Measurements from ENCODE around the gene ADCK1. TPM values are rescaled to one million over a fixed set of nuclear protein-coding genes. Genes with fewer than 3 reads are reported as not detected.
"Not testable (repeated sequence)": the region's sequence is repeated elsewhere in the genome, so short reads cannot be mapped to it uniquely, and the experiment has no call there.

Gene ADCK1
- polyA plus RNA-seq, 3 donors = 4.2 to 5.6 (median 4.5) TPM

DNA sequence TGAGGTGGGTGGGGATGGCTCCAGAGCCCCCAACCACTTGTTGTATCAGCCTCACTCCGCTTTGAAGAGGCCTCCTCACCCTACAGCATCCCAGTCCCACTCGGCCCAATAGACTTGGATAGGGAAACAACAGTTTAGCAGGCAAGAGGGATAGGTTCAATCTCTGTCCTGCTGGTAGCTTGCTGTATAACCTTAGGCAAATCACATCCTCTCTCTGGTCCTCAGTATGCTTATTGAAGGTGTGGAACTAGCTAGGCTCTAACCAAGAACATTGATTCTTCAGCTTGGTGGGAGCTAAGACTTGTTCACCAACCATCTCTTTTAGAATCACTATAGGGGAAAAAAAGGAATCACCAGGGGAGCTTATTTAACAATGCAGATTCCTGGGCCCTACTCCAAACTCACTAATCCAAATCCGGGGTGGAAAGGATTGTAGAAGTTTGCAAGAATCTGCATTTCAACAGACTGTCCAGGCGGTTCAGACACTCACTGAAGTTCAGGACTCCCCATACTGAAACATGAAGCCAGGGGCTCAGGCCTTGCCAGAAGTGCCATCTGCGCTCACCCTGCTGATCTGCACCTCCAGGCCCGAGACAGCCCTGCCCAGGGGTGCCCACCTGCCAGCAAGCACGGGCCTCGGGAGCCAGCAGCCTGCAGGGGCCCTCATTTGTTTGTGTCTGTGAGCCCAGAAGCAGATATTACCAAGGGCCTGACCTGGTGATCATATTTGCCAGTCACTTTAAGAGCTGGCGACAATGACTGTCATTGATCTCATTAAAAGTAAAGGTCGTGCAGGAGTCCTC is 113.0 kb downstream of the ADCK1 start:
- 74 to 81% (median 79%) methylated on average over 10 of the region's 10 CpGs for WGBS, 3 donors

DNA sequence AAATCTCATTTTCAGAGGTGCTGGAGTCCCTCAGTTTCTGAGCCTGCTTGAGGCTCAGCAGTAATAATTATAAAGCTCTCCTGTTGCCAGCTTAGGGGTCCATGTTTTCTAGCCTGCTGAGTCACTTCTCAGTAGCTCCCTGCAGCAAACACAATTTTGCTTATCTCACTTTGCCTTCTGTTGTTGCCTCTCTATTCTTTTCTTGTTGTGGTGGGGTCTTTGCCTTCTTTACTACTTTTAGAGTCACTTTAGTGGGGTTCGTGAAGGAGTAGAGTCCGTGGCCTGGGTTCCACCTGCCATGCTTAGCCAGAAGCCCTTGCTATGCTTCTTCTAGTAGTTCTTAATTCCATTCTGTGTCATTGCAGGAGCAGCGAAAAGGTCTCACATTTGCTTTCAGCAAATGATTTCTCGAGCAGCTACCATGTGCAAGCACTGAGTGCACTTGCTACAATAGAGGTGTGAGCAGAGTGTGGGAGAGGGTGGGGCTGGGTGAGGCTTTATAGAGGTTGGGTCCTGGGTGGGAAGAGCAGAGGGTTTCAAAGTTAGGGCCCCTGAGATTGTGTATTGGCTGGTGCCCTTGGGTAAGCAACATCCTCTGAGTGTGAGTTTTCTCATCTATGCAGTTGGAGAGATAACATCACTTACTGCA is 114.3 kb downstream of the ADCK1 start:
- 81 to 95% (median 84%) methylated on average over 4 of the region's 4 CpGs for WGBS, 3 donors
- no peak overlapping the region for H3K27ac ChIP-seq (ENCODE audit: low read depth, low read length)

More for the DNA sequence above, 113.0 kb downstream of the ADCK1 start:
- H3K27ac ChIP-seq (ENCODE audit: low read depth, low read length) = no peak overlapping the region

DNA sequence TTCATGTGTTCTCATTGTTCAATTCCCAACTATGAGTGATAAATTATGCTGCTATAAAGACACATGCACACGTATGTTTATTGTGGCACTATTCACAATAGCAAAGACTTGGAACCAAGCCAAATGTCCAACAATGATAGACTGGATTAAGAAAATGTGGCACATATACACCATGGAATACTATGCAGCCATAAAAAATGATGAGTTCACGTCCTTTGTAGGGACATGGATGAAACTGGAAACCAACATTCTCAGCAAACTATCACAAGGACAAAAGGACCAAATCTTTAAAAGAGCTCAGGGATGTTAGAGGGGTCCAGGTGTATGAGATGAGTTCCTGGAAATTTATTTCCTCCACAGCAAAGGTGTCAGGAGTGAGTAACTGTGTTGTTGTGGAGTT is 115.5 kb downstream of the ADCK1 start:
- 82 to 95% (median 88%) methylated on average over 2 of the region's 2 CpGs for WGBS, 3 donors
- not testable (repeated sequence) for H3K27ac ChIP-seq (ENCODE audit: low read depth, low read length)

DNA sequence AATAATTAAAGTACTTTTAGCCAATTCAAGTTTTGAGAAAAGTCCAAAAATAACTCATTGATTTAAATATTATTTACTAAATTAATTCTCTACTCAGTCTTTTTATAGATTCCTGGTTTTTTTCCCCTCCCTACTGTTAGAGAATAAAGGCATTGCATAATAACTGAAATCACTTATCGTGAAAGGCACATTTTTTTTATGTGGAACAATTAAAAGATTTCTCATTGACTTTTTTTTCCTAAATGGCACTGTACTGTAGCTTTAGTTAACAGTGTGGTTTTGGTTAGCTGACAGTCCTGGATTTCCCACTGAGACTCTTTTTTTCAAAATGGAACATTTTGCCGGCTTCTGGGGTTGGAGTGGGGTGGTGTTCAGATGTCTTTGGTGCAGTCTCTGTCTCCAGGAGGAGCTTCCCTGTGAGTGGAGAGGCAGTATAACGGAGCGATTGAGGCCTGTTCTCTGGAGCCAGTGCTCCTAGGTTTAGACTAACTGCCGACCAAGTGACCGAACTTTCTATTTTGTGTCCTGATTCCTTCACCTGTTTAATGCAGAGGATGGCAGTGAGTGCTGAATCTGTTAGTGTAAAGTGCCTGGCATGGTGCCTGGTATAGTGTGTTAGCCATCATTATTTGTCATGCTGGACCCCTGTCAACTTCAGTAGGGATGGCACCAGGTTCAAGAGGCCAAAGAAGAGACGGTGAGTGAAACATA is 117.7 kb downstream of the ADCK1 start:
- 78 to 92% (median 79%) methylated on average over 7 of the region's 7 CpGs for WGBS, 3 donors

DNA sequence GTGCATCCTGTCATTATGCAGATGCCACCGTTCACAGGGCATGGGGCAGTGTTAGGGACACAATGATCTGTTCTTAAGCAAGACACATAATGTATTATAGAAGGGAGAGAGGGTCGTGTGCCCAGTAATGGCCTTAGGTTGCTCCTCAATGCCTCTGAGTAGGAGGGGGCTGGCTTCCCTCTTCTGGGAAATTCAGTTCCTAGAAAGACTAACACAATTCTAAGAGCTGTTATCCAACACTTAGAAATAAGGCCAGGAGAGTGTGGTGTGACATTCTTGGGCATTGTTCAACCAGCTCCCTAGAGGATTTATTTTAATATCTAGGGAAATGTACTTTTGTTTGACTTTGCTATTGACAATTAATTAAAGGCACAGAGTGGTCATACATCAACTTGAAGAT is 118.5 kb downstream of the ADCK1 start:
- 54 to 75% (median 59%) methylated on average over 2 of the region's 2 CpGs for WGBS, 3 donors
- no peak overlapping the region for H3K27ac ChIP-seq (ENCODE audit: low read depth, low read length)

More for the DNA sequence above, 117.7 kb downstream of the ADCK1 start:
- no peak overlapping the region for H3K27ac ChIP-seq (ENCODE audit: low read depth, low read length)

DNA sequence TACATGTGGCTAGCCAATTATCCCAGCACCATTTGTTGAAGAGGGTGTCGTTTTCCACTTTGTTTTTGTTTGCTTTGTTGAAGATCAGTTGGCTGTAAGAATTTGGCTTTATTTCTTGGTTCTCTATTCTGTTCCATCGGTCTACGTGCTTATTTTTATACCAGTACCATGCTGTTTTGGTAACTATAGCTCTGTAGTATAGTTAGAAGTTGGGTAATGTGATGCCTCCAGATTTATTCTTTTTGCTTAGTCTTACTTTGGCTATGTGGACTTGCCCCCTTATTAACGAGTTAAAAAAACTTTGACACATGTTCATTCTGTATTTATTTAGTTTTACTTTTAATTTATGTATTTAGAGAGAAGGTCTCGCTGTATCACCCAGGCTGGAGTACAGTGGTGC is 120.4 kb downstream of the ADCK1 start:
- 94 to 96% (median 95%) methylated on average over 5 of the region's 5 CpGs for WGBS, 3 donors
- no peak overlapping the region for H3K27ac ChIP-seq (ENCODE audit: low read depth, low read length)

DNA sequence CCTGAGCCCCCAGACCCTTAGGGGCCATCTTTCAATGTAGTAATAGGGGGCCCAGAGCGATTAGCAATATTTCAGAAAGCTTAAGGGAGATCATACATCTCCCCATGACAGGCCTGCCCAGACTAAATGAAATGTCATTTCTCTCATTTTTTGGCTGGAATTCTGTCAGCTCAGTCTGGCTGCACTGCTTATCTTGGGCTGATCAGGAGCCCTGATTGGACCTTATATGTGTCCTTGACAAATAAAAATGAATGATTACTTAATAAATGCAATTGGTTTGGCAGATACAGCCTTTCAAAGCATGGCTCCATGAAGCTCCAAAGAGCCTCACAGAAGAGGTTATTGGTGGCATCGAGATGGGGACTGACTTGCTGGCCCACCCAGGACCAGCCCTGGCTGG is 121.9 kb downstream of the ADCK1 start:
- 59 to 86% (median 71%) methylated on average over 2 of the region's 2 CpGs for WGBS, 3 donors

DNA sequence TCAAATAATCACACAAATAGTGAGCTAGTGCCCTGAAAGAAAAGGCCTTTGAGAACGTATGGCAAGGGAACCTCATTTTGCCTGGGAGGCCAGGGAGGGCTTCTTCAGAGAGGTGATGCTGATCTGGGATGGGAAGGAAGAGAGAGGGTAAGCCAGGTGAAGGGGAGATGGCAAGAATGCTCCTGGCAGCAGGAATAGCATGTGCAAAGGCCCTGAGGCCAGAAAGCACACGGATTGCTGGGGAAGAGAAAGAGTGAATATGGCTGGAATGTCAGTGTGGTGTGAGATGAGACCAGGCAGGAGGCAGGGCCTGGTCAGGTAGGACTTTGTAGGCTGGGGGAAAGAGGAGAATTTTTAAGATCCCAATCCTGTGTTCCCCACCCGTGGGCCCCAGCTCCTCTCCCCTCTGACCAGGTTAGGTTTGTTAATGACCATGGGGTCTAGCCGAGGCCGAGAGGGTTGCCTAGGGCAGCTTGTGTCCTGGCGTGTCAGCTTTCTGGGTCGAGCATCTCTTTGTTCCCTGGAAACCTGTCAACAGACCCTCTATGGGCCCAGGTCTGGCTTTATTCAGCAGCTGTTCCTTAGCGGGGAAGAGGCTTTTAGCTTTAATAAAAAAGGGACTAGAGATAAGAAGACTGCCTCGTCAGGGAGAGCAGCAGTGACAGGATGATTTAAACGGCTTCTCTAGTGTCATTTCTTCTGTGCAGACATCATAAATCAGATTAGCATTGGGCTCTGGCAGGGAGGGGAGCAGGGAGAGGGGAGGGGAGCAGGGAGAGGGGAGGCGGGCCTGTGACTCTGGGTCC is 123.4 kb downstream of the ADCK1 start:
- WGBS, 3 donors = 65 to 81% (median 66%) methylated on average over 10 to 11 of the region's 11 CpGs
- H3K27ac ChIP-seq (ENCODE audit: low read depth, low read length) = no peak overlapping the region

More for the DNA sequence above, 121.9 kb downstream of the ADCK1 start:
- no peak overlapping the region for H3K27ac ChIP-seq (ENCODE audit: low read depth, low read length)

DNA sequence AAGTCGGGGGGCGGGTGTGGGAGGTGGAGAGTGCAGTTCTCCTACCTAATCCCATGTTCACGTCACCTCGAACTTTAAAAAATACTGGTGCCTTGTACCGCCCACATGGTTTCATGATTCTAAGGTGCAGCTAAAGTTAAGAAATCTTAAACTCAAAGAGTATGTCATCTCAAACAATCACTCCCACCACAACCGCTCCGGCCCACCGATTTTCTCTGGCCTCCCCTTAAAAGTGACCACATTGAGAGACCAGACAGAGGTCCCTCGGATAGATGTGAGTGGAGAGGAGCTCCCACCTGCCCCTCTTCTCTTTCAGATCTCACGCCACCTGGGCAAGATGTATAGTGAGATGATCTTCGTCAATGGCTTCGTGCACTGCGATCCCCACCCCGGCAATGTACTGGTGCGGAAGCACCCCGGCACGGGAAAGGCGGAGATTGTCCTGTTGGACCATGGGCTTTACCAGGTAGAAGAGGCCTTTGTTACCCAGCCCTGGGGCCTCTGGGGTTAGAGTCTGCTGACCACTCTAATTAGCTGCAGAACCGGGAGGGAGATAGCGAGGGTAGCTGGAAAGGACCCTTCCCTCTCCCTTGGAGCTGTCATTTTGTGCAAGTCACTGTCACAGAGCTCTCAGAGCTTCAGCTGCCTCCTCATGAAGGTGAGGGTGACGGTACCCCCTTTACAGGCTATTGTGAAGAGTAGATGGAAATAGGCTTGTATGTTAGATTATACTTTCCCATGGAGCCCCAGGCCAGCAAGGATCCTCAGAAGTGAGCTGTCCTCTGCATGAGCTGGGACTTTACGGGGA is 124.4 kb downstream of the ADCK1 start:
- WGBS, 3 donors = 93% methylated on average over 22 of the region's 22 CpGs

DNA sequence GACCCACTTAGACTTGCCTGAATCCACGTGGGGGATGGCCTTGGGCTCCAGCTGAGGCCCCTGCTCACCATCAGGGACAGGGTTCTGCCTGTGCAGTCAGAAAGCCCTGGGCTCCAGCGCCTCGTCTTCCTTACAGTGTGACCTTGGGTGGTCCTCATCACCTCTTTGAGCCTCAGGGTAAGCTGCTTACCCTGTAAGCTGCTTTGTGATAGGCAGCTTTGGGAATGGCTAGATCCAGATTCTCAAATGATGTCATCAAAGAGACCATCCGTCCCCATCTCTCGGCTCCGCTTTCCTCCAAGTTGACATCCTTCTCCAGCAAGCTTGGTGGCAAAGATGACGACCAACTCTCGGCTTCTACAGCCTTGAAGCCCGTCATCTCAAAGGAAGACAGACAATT is 127.0 kb downstream of the ADCK1 start:
- 71 to 95% (median 95%) methylated on average over 9 of the region's 9 CpGs for WGBS, 3 donors
- H3K27ac ChIP-seq (ENCODE audit: low read depth, low read length) = no peak overlapping the region

More for the DNA sequence above, 124.4 kb downstream of the ADCK1 start:
- no peak overlapping the region for H3K27ac ChIP-seq (ENCODE audit: low read depth, low read length)

DNA sequence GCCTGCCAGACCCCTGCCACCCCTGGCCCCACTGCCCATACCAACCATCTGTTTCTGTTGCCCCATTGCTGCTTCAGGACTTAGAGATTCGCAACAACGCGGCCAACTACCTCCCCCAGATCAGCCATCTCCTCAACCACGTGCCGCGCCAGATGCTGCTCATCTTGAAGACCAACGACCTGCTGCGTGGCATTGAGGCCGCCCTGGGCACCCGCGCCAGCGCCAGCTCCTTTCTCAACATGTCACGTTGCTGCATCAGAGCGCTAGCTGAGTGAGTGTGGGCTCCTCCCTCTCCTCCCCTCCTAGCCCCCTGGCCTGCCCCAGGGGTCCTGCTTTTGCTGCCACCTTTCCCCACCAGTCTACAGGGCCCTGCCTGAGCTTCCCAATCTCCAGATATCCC is 131.5 kb downstream of the ADCK1 start:
- 94 to 95% (median 94%) methylated on average over 14 of the region's 14 CpGs for WGBS, 3 donors

DNA sequence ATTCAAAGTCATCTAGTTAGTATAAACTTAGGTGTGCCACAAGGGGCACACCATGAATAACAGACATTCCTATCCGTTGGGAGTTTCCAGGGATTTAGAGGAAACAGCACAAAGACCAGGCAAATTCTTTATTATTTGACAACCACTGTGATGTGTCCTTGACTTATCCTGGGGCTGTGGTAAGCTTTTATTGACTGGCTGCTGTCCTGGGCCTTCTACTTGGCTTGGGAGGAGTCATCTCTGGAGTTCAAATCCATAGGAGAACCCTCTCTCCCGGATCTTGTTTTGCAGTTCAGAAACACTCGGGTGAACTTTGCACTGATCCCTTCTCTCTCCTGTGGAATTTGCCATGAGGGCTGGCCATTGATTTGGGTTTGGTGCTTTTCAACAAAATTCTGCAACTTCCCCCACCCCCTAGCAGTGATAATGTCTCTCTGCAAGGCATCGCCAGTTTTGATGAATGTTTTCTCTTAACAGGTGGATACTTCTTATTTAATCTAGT is 136.3 kb downstream of the ADCK1 start:
- WGBS, 3 donors = 93 to 98% (median 96%) methylated on average over 4 of the region's 4 CpGs
- no peak overlapping the region for H3K27ac ChIP-seq (ENCODE audit: low read depth, low read length)

More for the DNA sequence above, 131.5 kb downstream of the ADCK1 start:
- H3K27ac ChIP-seq (ENCODE audit: low read depth, low read length) = no peak overlapping the region

DNA sequence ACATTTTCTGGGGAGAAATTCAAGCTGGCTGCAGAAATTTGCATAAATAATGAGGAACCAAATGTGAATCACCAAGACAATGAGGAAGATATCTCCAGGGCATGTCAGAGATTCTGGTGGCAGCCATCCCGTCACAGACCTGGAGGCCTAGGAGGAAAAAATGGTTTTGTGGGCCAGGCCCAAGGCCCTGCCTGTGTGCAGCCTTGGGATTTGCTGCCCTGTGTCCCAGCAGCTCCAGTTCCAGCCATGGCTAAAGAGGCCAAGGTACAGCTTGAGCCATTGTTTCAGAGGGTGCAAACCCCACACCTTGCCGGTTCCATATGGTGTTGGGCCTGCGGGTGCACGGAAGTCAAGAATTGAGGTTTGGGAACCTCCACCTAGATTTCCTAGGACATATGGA is 147.5 kb downstream of the ADCK1 start:
- H3K27ac ChIP-seq (ENCODE audit: low read depth, low read length) = no peak overlapping the region
- WGBS, 3 donors = 73 to 75% (median 75%) methylated on average over 4 of the region's 4 CpGs

DNA sequence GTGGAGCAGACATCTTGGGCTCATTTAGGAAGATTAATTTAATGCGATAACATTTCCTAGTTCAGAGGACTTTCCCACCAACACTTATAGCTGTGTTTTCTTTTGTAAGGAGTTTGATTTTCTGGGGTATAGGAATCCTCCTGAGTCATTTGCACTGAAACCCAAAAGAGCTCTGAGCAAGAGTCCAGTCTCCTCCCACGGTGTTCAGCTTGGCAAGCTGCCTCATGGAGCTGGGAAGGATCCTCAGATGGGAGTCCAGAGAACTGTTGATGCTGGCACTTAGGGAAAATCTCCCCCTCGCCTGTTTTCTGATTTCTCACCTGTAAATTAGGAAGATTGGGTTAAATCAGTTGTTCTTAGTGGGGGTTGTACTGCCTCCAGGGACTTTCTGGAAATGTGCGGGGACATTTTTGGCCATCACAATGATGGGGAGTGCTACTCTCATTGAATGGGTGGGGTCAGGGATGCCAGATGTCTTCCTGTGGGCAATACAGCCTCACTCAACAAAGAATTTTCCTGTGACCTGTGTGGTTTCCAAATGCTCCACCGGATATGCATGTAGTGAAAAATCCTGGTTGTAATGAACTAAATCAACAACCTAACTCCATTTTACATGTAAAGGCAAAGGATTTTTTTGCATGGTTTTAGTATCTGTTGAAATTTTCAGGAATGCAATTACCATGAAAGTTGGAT is 150.6 kb downstream of the ADCK1 start:
- 57 to 73% (median 63%) methylated on average over 5 of the region's 5 CpGs for WGBS, 3 donors

DNA sequence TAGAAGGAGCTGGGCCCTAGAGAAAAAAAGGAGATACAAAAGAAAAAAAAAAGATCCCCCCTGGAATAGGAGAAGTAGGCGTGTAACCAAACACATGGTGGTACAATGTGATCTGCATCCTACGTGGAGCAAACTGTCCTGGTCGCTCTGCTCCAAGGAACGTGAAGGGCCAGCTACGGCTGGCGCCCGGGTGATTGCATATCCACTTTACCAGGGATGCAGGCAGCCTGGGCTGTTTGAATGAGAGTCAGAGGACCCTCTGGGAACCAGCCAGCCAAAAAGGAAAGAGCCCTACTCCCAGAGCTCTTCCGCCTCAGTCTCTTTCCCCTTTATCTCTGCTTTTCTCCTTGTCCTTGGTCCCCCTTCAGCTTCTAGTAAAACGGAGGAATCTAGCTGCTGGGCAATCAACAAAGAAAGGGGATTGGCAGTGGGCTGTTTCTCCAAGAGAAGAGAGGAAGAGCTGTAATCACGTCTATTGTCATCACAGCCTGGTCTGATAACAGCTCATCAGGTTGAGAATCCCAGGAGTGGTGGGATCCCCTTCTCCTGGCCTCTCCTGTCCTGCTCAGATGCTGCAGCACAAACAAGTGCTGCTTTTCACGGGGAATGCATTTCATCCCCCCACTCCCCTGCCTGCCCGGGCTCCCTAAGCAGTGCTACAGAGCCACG is 156.0 kb downstream of the ADCK1 start:
- no peak overlapping the region for H3K27ac ChIP-seq (ENCODE audit: low read depth, low read length)

More for the DNA sequence above, 150.6 kb downstream of the ADCK1 start:
- H3K27ac ChIP-seq (ENCODE audit: low read depth, low read length) = no peak overlapping the region

DNA sequence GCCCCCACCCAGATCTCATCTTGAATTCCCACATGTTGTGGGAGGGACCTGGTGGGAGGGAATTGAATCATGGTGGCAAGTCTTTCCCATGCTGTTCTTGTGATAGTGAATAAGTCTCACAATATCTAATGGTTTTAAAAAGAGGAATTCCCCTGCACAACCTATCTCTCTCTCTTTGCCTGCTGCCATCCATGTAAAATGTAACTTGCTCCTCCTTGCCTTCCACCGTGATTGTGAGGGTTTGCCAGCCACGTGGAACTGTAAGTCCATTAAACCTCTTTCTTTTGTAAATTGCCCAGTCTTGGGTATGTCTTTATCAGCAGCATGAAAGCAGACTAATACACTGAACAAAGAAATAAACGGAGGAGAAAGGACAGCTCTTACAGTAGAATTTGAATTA is 159.8 kb downstream of the ADCK1 start:
- H3K27ac ChIP-seq (ENCODE audit: low read depth, low read length) = not testable (repeated sequence)
- 57 to 58% (median 58%) methylated on average over 3 of the region's 3 CpGs for WGBS, 3 donors

More for the DNA sequence above, 156.0 kb downstream of the ADCK1 start:
- 45 to 68% (median 63%) methylated on average over 13 of the region's 13 CpGs for WGBS, 3 donors
